ENCODE data around the gene EPS8.

Gene EPS8

GRCh38 chr12:15589328-15590032 lies 199.7 kb downstream of the EPS8 start:
- H3K27me3 ChIP-seq (ENCODE audit: insufficient read depth, low read length), result no peaks in the 10 kb centered on the region
- TF ChIP-seq EZH2 (IDR thresholded peaks at IDR 0.05; ENCODE audit: borderline replicate concordance, low read length), result no peak
- no peak overlapping the region for H3K9ac ChIP-seq (ENCODE audit: low read length)
- H2AFZ ChIP-seq (ENCODE audit: low read length), result no peak overlapping the region
- H3K9me3 ChIP-seq (ENCODE audit: low read length), result no peaks in the 10 kb centered on the region
- H3K4me2 ChIP-seq (ENCODE audit: low read length), result no peak overlapping the region
- H3K4me3 ChIP-seq (ENCODE audit: low read depth, low read length, poor library complexity, severe bottlenecking), result no peak overlapping the region
- H3K27ac ChIP-seq (ENCODE audit: low read depth, low read length, poor library complexity, severe bottlenecking), result no peak overlapping the region
- H3K36me3 ChIP-seq (ENCODE audit: insufficient read depth, low read length), result no peaks in the 10 kb centered on the region
- no peaks in the 10 kb centered on the region for H3K79me2 ChIP-seq (ENCODE audit: insufficient read depth, low read length)
- no peaks in the 10 kb centered on the region for H3F3A ChIP-seq (ENCODE audit: insufficient read depth, low read length)
- H3K9me2 ChIP-seq (ENCODE audit: low read depth, low read length), result no peaks in the 10 kb centered on the region
- H3K4me1 ChIP-seq (ENCODE audit: insufficient read depth, low read length, severe bottlenecking), result no peaks in the 10 kb centered on the region
- no peaks in the 10 kb centered on the region for H4K20me1 ChIP-seq (ENCODE audit: insufficient read depth, low read length)

- no peak overlapping the region for H3K27ac ChIP-seq (ENCODE audit: low read depth, low read length, poor library complexity, severe bottlenecking)
- H3K4me3 ChIP-seq (ENCODE audit: low read depth, low read length, poor library complexity, severe bottlenecking), result no peak overlapping the region
- no peaks in the 10 kb centered on the region for H3K79me2 ChIP-seq (ENCODE audit: insufficient read depth, low read length)
- no peaks in the 10 kb centered on the region for H4K20me1 ChIP-seq (ENCODE audit: insufficient read depth, low read length)
- H3K36me3 ChIP-seq (ENCODE audit: insufficient read depth, low read length), result no peaks in the 10 kb centered on the region
- no peaks in the 10 kb centered on the region for H3K27me3 ChIP-seq (ENCODE audit: insufficient read depth, low read length)
- H3F3A ChIP-seq (ENCODE audit: insufficient read depth, low read length), result no peaks in the 10 kb centered on the region
- TF ChIP-seq EZH2 (IDR thresholded peaks at IDR 0.05; ENCODE audit: borderline replicate concordance, low read length), result no peak
- TF ChIP-seq CTCF (IDR thresholded peaks at IDR 0.05; ENCODE audit: low read length), result peak; percentile 86
- no peaks in the 10 kb centered on the region for H3K9me3 ChIP-seq (ENCODE audit: low read length)
- no peaks in the 10 kb centered on the region for H3K4me1 ChIP-seq (ENCODE audit: insufficient read depth, low read length, severe bottlenecking)
- no peak overlapping the region for H3K4me2 ChIP-seq (ENCODE audit: low read length)
- H3K9ac ChIP-seq (ENCODE audit: low read length), result no peak overlapping the region
- peak overlapping the region; percentile 66 for H2AFZ ChIP-seq (ENCODE audit: low read length)
- H3K9me2 ChIP-seq (ENCODE audit: low read depth, low read length), result no peaks in the 10 kb centered on the region
These were observed 204.7 kb downstream of the EPS8 start for GRCh38 chr12:15584366-15585041.

GRCh38 chr12:15583804-15584203 lies 205.4 kb downstream of the EPS8 start:
- Histone ChIP-seq H3K36me3 (ENCODE audit: insufficient read depth, low read length) (no peaks in the 10 kb centered on the region), H3F3A (ENCODE audit: insufficient read depth, low read length) (no peaks in the 10 kb centered on the region), H3K4me2 (ENCODE audit: low read length) (no peak overlapping the region), H4K20me1 (ENCODE audit: insufficient read depth, low read length) (no peaks in the 10 kb centered on the region), H3K79me2 (ENCODE audit: insufficient read depth, low read length) (no peaks in the 10 kb centered on the region), H3K4me1 (ENCODE audit: insufficient read depth, low read length, severe bottlenecking) (no peaks in the 10 kb centered on the region), H3K9me3 (ENCODE audit: low read length) (no peaks in the 10 kb centered on the region), H3K9me2 (ENCODE audit: low read depth, low read length) (no peaks in the 10 kb centered on the region), H3K4me3 (ENCODE audit: low read depth, low read length, poor library complexity, severe bottlenecking) (no peak overlapping the region), H2AFZ (ENCODE audit: low read length) (peak overlapping the region; percentile 66; the same call in 1 of the 2 replicates), H3K9ac (ENCODE audit: low read length) (no peak overlapping the region), H3K27me3 (ENCODE audit: insufficient read depth, low read length) (no peaks in the 10 kb centered on the region), H3K27ac (ENCODE audit: low read depth, low read length, poor library complexity, severe bottlenecking) (no peak overlapping the region)
- TF ChIP-seq EZH2 (IDR thresholded peaks at IDR 0.05; ENCODE audit: borderline replicate concordance, low read length) (no peak), CTCF (IDR thresholded peaks at IDR 0.05; ENCODE audit: low read length) (no peak)

Measured in OCI-LY1 (cell line).